GM12874 (cell line): Measurements from ENCODE around the gene HDAC4.

Experiments used
- TF ChIP-seq, protein P1 (sequence below): IDR thresholded peaks from 2 replicates; pipeline ENCODE4 v1.5.1; 2011; ENCODE audit warnings: low read depth, mild to moderate bottlenecking, control low read depth, low read length, moderate library complexity; ENCODE audit not compliant: insufficient read depth

HDAC4 gene

DNA sequence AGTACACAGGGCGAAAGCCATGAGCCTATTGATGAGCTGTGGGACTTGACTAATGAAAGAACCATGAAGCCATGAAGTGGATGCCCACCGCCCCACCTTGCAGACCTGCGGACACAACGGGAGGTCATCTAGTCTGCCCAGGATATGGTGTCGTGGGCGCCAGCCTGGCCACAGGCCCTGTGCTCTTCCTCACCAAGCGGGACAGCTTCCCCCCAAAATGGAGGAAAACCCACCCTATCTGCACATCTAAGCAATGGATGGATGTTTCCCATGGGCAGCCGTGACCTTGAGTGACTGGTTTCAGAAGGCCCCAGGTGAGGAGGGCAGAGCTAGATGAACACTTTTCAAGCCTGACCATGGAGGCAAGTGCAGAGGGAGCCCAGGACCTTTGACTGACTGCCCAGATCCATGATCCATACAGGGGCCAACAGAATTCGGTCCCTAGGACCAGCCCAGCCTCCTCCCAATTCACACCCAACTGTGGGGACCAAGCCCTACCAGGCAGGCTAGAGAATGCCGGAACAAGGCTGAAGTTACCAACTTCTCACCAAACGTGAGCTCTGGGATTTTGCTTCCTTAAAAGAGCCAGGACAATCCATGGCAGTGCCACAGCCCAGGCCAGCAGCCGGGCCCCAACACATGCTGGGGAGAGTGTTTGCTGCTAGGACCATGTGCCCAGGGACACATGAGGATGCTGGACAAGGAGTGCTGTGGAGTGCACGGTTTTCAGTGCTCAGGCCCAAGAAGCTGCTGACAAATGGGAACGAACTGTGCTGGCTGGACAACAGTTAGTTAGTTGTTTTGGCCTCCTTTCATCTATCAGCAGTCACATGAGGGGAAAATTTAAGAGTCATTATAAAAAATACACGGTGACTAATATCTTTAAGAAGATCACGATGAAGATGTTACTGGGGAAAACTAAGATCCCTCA, 249.4 kb downstream of the HDAC4 start:
- TF ChIP-seq, protein P1, sequence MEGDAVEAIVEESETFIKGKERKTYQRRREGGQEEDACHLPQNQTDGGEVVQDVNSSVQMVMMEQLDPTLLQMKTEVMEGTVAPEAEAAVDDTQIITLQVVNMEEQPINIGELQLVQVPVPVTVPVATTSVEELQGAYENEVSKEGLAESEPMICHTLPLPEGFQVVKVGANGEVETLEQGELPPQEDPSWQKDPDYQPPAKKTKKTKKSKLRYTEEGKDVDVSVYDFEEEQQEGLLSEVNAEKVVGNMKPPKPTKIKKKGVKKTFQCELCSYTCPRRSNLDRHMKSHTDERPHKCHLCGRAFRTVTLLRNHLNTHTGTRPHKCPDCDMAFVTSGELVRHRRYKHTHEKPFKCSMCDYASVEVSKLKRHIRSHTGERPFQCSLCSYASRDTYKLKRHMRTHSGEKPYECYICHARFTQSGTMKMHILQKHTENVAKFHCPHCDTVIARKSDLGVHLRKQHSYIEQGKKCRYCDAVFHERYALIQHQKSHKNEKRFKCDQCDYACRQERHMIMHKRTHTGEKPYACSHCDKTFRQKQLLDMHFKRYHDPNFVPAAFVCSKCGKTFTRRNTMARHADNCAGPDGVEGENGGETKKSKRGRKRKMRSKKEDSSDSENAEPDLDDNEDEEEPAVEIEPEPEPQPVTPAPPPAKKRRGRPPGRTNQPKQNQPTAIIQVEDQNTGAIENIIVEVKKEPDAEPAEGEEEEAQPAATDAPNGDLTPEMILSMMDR = no peak

DNA sequence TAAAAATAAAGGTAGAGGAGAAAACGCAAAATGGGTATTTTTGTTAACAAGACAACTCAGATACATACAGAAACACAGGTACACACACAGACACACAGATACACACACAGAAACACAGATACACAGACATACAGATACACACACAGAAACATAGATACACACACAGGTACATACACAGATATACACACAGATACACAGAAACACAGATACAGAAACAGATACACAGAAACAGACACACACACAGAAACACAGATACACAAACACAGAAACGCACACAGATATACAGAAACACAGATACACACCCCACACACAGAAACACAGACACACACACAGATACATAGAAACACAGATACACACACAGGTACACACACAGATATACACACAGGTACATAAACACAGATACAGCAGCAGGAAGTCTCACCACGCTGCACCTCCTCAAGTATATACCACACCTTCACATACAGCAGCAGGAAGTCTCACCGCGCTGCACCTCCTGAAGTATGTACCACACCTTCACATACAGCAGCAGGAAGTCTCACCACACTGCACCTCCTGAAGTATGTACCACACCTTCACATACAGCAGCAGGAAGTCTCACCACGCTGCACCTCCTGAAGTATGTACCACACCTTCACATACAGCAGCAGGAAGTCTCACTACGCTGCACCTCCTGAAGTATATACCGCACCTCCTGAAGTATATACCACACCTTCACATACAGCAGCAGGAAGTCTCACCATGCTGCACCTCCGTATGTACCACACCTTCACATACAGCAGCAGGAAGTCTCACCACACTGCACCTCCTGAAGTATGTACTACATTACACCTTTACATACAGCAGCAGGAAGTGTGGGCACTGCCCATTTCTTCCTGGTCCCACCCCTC, 250.5 kb downstream of the HDAC4 start:
- TF ChIP-seq, protein P1 = no peak

DNA sequence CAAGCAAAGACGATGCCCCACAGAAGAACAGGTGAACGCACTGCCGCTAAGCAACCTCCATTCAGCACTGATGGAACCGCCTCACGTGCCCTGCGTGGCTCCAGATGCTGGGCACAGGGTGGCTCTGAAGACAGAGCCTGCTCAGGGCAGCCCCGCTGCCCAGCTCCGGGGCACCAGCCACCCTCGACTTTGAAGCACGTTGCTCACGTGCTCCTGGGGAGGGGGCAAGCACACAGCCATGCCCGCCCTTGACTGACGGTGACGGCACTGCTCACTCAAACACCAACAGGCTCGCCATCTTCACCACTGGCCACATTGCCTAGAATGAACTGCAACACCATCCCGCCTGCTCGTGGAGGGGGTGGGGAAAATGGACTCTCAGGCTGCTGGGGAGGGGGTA, 251.3 kb downstream of the HDAC4 start:
- TF ChIP-seq, protein P1 = no peak

DNA sequence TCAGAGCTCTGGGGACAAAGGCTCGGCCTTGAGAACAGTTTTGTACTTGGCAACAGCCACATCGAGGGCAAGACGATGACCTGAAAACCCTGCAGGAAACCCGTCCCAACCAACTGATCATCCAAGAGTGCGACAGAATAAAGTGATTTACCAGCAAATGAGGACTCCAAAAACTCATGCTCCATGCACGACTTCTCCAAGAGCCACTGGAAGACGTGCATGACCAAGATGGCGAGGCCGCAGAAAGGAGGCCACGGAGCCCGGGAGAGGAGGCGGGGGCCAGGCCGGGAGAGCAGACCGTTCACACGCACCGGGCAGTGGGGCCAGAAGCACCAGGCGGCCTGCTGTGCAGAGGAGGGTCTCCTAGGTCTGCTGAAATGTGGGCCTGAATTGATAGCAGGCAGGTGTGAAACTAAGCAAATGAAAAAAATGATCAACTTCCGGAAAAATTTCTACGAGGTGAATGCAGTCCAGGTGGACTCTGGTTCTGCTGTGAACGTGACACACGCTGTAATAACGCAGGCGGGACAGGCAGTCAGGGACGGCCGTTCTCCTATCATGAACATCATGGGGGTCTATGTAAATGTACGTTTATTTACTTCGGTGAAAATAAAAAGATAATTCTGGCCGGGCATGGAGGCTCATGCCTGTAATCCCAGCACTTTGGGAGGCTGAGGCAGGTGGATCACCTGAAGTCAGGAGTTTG, 252.2 kb downstream of the HDAC4 start:
- TF ChIP-seq, protein P1 = no peak

DNA sequence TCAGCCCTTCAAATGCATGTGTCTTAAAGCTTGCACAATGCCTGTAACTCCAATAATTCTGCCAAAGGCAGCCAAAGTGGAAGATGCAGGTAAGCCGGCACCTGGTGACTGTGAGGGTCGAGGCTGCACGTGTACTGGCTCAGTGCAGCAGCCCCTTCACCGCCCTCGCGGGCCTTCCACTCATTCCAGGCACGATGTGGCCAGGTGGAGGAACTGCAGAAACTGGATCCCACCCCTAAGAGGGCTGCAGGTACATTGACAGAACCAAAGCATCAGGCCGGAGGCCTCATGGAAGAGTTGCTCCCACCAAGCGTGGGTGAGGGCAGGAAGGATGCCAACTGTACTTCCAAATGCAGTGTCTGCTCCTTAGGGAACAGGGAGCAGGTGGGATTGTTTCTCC, 253.4 kb downstream of the HDAC4 start:
- TF ChIP-seq, protein P1 = no peak

DNA sequence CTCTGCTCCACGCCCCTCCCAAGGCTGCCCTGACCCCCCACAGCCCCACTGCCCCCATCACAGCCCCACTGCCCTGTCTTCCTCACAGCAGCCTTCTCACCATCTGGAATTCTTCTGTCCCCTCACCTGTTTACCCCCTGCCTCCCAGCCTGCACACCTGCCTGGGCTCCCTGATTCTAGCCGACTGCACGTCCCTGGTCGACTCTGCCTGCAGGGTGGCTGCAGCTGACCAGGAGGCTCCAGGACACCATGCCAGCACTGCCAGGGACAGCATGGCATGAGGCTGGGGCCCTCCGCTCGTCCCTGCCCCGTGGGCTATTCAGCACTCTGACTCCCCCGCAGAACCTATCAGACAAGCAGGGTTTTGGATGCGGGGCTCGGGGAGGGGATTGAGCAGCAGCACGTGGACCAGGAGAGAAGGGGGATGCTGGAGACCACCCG, 254.1 kb downstream of the HDAC4 start:
- TF ChIP-seq, protein P1 = no peak
